Measurements from ENCODE around the gene TSN.

DNA sequence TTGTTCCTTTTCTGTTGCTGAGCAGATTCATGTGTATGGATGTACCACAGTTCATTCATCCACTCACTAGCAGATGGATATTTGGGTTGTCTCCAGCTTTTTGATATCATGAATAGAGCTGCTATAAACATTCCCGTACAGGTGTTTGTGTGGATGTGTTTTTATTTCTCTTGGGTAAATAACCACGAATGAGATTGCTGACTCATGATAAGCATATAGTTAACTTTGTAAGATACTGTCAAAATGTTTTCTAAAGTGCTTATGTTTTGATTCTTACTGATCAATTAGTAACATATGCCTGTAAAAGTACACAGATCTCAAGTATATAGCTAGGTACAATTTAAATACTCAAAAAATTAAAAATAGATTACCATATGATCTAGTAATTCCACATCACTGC is 27.7 kb downstream of the TSN start:
- TF ChIP-seq, protein P1, sequence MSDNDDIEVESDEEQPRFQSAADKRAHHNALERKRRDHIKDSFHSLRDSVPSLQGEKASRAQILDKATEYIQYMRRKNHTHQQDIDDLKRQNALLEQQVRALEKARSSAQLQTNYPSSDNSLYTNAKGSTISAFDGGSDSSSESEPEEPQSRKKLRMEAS (IDR thresholded peaks at IDR 0.05; ENCODE audit: low read depth), result no peak
- TF ChIP-seq, protein P2, sequence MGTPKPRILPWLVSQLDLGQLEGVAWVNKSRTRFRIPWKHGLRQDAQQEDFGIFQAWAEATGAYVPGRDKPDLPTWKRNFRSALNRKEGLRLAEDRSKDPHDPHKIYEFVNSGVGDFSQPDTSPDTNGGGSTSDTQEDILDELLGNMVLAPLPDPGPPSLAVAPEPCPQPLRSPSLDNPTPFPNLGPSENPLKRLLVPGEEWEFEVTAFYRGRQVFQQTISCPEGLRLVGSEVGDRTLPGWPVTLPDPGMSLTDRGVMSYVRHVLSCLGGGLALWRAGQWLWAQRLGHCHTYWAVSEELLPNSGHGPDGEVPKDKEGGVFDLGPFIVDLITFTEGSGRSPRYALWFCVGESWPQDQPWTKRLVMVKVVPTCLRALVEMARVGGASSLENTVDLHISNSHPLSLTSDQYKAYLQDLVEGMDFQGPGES (IDR thresholded peaks at IDR 0.05; ENCODE audit: low read depth, low read length), result no peak
- TF ChIP-seq GATA2 (CRISPR knock-in tag; IDR thresholded peaks at IDR 0.05) (no peak), EP300 (IDR thresholded peaks at IDR 0.05; ENCODE audit: borderline replicate concordance in 1 of 2, low read depth in 1 of 2, low read length in 1 of 2) (no peak), POLR2AphosphoS5 (IDR thresholded peaks at IDR 0.05; ENCODE audit: low read depth, low read length) (no peak), EZH2phosphoT487 (IDR thresholded peaks at IDR 0.05; ENCODE audit: borderline replicate concordance, low read depth) (no peak), SIN3A (IDR thresholded peaks at IDR 0.05; ENCODE audit: borderline replicate concordance, low read depth, low read length) (no peak), TCF12 (IDR thresholded peaks at IDR 0.05) (no peak)
- TF ChIP-seq, protein P3, sequence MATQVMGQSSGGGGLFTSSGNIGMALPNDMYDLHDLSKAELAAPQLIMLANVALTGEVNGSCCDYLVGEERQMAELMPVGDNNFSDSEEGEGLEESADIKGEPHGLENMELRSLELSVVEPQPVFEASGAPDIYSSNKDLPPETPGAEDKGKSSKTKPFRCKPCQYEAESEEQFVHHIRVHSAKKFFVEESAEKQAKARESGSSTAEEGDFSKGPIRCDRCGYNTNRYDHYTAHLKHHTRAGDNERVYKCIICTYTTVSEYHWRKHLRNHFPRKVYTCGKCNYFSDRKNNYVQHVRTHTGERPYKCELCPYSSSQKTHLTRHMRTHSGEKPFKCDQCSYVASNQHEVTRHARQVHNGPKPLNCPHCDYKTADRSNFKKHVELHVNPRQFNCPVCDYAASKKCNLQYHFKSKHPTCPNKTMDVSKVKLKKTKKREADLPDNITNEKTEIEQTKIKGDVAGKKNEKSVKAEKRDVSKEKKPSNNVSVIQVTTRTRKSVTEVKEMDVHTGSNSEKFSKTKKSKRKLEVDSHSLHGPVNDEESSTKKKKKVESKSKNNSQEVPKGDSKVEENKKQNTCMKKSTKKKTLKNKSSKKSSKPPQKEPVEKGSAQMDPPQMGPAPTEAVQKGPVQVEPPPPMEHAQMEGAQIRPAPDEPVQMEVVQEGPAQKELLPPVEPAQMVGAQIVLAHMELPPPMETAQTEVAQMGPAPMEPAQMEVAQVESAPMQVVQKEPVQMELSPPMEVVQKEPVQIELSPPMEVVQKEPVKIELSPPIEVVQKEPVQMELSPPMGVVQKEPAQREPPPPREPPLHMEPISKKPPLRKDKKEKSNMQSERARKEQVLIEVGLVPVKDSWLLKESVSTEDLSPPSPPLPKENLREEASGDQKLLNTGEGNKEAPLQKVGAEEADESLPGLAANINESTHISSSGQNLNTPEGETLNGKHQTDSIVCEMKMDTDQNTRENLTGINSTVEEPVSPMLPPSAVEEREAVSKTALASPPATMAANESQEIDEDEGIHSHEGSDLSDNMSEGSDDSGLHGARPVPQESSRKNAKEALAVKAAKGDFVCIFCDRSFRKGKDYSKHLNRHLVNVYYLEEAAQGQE (IDR thresholded peaks at IDR 0.05; ENCODE audit: low read depth, low read length), result no peak
- TF ChIP-seq, protein P4, sequence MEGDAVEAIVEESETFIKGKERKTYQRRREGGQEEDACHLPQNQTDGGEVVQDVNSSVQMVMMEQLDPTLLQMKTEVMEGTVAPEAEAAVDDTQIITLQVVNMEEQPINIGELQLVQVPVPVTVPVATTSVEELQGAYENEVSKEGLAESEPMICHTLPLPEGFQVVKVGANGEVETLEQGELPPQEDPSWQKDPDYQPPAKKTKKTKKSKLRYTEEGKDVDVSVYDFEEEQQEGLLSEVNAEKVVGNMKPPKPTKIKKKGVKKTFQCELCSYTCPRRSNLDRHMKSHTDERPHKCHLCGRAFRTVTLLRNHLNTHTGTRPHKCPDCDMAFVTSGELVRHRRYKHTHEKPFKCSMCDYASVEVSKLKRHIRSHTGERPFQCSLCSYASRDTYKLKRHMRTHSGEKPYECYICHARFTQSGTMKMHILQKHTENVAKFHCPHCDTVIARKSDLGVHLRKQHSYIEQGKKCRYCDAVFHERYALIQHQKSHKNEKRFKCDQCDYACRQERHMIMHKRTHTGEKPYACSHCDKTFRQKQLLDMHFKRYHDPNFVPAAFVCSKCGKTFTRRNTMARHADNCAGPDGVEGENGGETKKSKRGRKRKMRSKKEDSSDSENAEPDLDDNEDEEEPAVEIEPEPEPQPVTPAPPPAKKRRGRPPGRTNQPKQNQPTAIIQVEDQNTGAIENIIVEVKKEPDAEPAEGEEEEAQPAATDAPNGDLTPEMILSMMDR (IDR thresholded peaks at IDR 0.05), result no peak

Data from SK-N-SH (cell line).